ENCODE results near the gene ESRRB.

Gene ESRRB

GRCh38 chr14:76407449-76408150, 31.7 kb downstream of the ESRRB start:
- no peak for DNase-seq (ENCODE audit: low spot score)

GRCh38 chr14:76408877-76409276, 32.9 kb downstream of the ESRRB start:
- no peak for DNase-seq (ENCODE audit: low spot score)

- no peak for DNase-seq (ENCODE audit: low spot score)
Observed at GRCh38 chr14:76412501-76412900, 36.6 kb downstream of the ESRRB start.

GRCh38 chr14:76413106-76413961, 37.4 kb downstream of the ESRRB start:
- DNase-seq (ENCODE audit: low spot score): no peak

GRCh38 chr14:76413962-76414600, 38.1 kb downstream of the ESRRB start:
- no peak for DNase-seq (ENCODE audit: low spot score)

GRCh38 chr14:76419399-76419798, 43.5 kb downstream of the ESRRB start:
- DNase-seq (ENCODE audit: low spot score): no peak

GRCh38 chr14:76420827-76421226, 44.9 kb downstream of the ESRRB start:
- DNase-seq (ENCODE audit: low spot score): no peak

- DNase-seq (ENCODE audit: low spot score): no peak
Observed at GRCh38 chr14:76421662-76422061, 45.7 kb downstream of the ESRRB start.

- DNase-seq (ENCODE audit: low spot score): no peak
Observed at GRCh38 chr14:76422662-76423061, 46.7 kb downstream of the ESRRB start.

- no peak for DNase-seq (ENCODE audit: low spot score)
Observed at GRCh38 chr14:76423534-76423933, 47.6 kb downstream of the ESRRB start.

GRCh38 chr14:76424359-76424758, 48.4 kb downstream of the ESRRB start:
- DNase-seq (ENCODE audit: low spot score): no peak

GRCh38 chr14:76426161-76426696, 50.3 kb downstream of the ESRRB start:
- no peak for DNase-seq (ENCODE audit: low spot score)

- no peak for DNase-seq (ENCODE audit: low spot score)
Observed at GRCh38 chr14:76428611-76429010, 52.7 kb downstream of the ESRRB start.

- DNase-seq (ENCODE audit: low spot score): no peak
Observed at GRCh38 chr14:76430017-76430416, 54.1 kb downstream of the ESRRB start.

GRCh38 chr14:76430475-76430980, 54.6 kb downstream of the ESRRB start:
- DNase-seq (ENCODE audit: low spot score): no peak

- no peak for DNase-seq (ENCODE audit: low spot score)
Observed at GRCh38 chr14:76431538-76431937, 55.6 kb downstream of the ESRRB start.

- DNase-seq (ENCODE audit: low spot score): no peak
Observed at GRCh38 chr14:76432827-76433752, 57.2 kb downstream of the ESRRB start.

GRCh38 chr14:76434220-76434619, 58.3 kb downstream of the ESRRB start:
- no peak for DNase-seq (ENCODE audit: low spot score)

GRCh38 chr14:76439237-76439775, 63.4 kb downstream of the ESRRB start:
- DNase-seq (ENCODE audit: low spot score): no peak

- DNase-seq (ENCODE audit: low spot score): no peak
Observed at GRCh38 chr14:76446486-76446885, 70.5 kb downstream of the ESRRB start.

- DNase-seq (ENCODE audit: low spot score): no peak
Observed at GRCh38 chr14:76446921-76447320, 71.0 kb downstream of the ESRRB start.
